ENCODE data around the gene NSL1. TPM values are rescaled to one million over a fixed set of nuclear protein-coding genes. Genes with fewer than 3 reads are reported as not detected.
"Not testable (repeated sequence)": the region's sequence is repeated elsewhere in the genome, so short reads cannot be mapped to it uniquely, and the experiment has no call there.

Gene NSL1
- total RNA-seq, 4 donors from 2014 or later = 20.1 to 36.4 (median 31.1) TPM

DNA sequence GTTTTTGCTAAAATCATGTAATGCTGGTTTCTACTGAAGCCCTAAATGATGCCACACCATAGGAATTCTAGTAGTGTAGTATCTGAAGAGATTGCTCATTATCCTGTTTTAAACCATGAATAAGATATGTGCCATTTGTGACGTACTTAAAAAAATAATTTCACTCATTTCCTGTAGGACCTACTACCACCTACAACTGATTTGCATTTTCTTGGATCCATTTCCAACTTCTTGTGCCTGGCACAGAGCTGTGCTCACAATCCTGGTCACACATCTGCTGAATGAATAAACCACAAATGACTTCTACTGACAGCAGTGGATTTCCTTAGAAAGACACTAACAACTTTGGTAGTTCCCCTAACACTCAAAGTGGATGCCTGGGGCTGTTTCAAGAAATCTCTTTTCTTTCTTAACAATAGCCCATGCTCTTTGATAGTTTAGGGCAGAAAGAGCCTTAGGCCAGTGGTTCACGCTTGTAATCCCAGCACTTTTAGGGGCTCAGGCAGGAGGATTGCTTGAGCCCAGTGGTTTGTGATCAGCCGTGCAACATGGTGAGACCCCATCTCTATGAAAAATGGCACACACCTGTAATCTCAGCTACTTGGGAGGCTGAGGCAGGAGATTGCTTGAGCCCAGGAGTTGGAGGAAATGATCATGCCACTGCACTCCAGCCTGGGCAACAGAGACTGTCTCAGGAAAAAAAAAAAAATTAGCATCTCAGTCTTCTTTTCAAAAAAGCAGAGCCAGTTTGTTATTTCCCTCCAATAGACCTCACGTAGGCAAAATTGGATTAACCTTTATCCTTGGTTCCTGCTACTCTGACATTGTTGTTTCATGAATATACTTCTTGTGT, 78.9 kb downstream of the NSL1 start:
- TF ChIP-seq EP300 (IDR thresholded peaks at IDR 0.05) (no peak), POLR2A (IDR thresholded peaks at IDR 0.05) (no peak), POLR2AphosphoS5 (IDR thresholded peaks at IDR 0.05) (no peak)
- TF ChIP-seq, protein P1, sequence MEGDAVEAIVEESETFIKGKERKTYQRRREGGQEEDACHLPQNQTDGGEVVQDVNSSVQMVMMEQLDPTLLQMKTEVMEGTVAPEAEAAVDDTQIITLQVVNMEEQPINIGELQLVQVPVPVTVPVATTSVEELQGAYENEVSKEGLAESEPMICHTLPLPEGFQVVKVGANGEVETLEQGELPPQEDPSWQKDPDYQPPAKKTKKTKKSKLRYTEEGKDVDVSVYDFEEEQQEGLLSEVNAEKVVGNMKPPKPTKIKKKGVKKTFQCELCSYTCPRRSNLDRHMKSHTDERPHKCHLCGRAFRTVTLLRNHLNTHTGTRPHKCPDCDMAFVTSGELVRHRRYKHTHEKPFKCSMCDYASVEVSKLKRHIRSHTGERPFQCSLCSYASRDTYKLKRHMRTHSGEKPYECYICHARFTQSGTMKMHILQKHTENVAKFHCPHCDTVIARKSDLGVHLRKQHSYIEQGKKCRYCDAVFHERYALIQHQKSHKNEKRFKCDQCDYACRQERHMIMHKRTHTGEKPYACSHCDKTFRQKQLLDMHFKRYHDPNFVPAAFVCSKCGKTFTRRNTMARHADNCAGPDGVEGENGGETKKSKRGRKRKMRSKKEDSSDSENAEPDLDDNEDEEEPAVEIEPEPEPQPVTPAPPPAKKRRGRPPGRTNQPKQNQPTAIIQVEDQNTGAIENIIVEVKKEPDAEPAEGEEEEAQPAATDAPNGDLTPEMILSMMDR (IDR thresholded peaks at IDR 0.05) = no peak
- no peak for ATAC-seq
- no peak overlapping the region for H3K27ac ChIP-seq
- H3K4me3 ChIP-seq = no peak overlapping the region
- H3K9me3 ChIP-seq = no peaks in the 10 kb centered on the region
- H3K36me3 ChIP-seq = no peaks in the 10 kb centered on the region
- no peaks in the 10 kb centered on the region for H3K4me1 ChIP-seq
- no peaks in the 10 kb centered on the region for H3K27me3 ChIP-seq
- WGBS, 2 donors (ENCODE audit: low coverage in 1 of 2) = 93 to 94% methylated on average over 2 to 4 of the region's 4 CpGs

DNA sequence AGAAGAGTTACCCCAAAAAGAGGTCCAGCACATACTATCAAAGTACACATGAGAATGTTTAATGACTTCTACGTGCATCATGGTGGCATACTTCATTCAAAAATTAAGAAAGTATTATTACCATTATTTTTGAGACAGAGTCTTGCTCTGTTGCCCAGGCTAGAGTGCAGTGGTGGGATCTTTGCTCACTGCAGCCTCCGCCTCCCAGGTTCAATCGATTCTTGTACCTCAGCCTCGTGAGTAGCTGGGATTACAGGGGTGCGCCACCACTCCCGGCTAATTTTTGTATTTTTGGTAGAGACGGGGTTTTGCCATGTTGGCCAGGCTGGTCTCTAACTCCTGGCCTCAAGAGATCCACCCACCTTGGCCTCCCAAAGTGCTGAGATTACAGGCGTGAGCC, 79.6 kb downstream of the NSL1 start:
- H3K27me3 ChIP-seq, H3K27ac ChIP-seq, H3K36me3 ChIP-seq, H3K4me3 ChIP-seq, H3K9me3 ChIP-seq, H3K4me1 ChIP-seq, ATAC-seq: not testable (repeated sequence)
- WGBS, 2 donors (ENCODE audit: low coverage in 1 of 2) = 93 to 96% methylated on average over 4 to 7 of the region's 8 CpGs

DNA sequence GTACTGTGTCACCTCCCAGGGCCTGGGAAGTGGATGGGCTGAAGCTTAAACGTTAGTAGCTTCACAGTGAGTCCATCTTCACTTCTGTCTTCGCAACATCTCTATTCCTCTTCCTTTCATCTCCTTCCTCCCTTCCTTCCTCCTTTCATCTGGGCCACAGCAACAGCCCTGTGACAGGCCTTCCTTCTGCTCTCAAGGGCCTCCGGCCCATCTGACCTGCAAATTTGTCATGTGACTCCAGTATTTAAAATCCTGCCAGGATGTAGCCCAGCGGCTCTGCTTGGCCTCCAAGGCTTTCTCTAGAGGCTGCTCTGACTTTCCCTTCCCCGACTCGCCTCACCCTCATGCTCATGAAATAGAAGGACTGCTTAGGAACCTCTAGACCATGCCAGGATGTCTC, 81.0 kb downstream of the NSL1 start:
- ATAC-seq = no peak
- H3K36me3 ChIP-seq = no peaks in the 10 kb centered on the region
- H3K27me3 ChIP-seq = no peaks in the 10 kb centered on the region
- no peak overlapping the region for H3K4me3 ChIP-seq
- 62 to 75% methylated on average over 3 to 6 of the region's 6 CpGs for WGBS, 2 donors (ENCODE audit: low coverage in 1 of 2)
- H3K4me1 ChIP-seq = no peaks in the 10 kb centered on the region
- H3K9me3 ChIP-seq = no peaks in the 10 kb centered on the region
- H3K27ac ChIP-seq = no peak overlapping the region
- TF ChIP-seq EP300 (IDR thresholded peaks at IDR 0.05) (no peak), POLR2AphosphoS5 (IDR thresholded peaks at IDR 0.05) (no peak), POLR2A (IDR thresholded peaks at IDR 0.05) (no peak)
- TF ChIP-seq, protein P1 (IDR thresholded peaks at IDR 0.05) = no peak

DNA sequence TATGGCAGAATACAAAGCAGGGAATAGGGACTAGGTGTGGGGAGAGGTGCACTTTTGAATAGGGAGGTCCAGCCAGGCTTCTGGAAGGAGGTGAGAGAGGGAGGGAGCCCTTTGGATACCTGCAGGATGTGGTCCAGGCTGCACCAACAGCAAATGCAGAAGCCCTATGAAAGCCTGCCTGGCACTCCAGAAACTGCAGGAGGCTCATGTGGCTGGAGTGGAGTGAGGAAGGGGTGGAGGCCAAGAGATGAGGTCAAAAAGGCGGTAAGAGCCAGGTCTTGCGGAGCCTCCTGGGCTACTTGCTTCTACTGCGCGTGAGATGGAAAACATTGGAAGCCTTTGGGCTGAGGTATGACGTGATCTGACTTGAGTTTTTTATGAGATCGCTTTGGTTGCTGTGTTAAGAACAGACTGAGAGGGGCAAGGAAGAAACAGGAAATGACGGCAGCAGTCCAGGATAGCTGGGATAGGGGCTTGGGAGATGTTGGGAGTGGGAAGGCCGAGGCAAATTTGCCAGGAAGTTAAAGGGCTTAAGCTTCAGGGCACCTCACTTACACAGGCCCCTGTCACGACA, 87.5 kb downstream of the NSL1 start:
- TF ChIP-seq EP300 (IDR thresholded peaks at IDR 0.05) (no peak), POLR2AphosphoS5 (IDR thresholded peaks at IDR 0.05) (no peak), POLR2A (IDR thresholded peaks at IDR 0.05) (no peak)
- TF ChIP-seq, protein P1 (IDR thresholded peaks at IDR 0.05) = no peak
- Histone ChIP-seq H3K27me3 (no peaks in the 10 kb centered on the region), H3K36me3 (no peaks in the 10 kb centered on the region), H3K4me1 (peaks cover 0 to 25% (median 3%) of the 10 kb centered on the region in 3 donors), H3K27ac (no peak overlapping the region), H3K4me3 (no peak overlapping the region), H3K9me3 (no peaks in the 10 kb centered on the region)
- no peak for ATAC-seq
- WGBS, 2 donors (ENCODE audit: low coverage in 1 of 2) = 64 to 78% methylated on average over 8 to 9 of the region's 9 CpGs

DNA sequence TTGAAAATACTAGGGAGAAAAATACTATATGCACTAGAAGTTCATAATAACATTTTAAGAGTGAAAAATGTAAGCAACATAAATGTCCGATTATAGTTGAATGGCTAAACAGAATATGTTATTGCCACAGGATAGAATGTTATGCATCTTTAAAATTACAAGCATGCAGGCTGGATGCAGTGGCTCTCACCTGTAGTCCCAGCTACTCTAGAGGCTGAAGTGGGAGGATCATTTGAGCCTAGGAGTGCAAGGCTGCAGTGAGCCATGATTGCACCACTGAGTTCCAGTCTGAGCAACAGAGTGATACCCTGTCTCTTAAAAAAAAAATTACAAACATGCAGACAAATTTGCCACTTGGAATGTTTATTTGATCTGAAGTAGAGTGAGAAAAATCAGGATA, 88.9 kb downstream of the NSL1 start:
- no peak for ATAC-seq
- 50% methylated on average over 1 of the region's 1 CpG; no CpG with 5 or more reads in 1 of the 2 donors for WGBS, 2 donors (ENCODE audit: low coverage in 1 of 2)

More for the DNA sequence above, 88.9 kb downstream of the NSL1 start:
- H3K4me1 ChIP-seq = peaks cover 0 to 34% (median 7%) of the 10 kb centered on the region in 3 donors
- H3K9me3 ChIP-seq = no peaks in the 10 kb centered on the region
- no peaks in the 10 kb centered on the region for H3K36me3 ChIP-seq
- no peak for TF ChIP-seq EP300 (IDR thresholded peaks at IDR 0.05)
- TF ChIP-seq, protein P1 (IDR thresholded peaks at IDR 0.05) = no peak
- H3K4me3 ChIP-seq = no peak overlapping the region
- no peak overlapping the region for H3K27ac ChIP-seq
- H3K27me3 ChIP-seq = no peaks in the 10 kb centered on the region
